ENCODE measurements around the gene GRK5.

GRCh38 chr10:119207713-119208552 lies 562 bp downstream of the GRK5 start:
- TF ChIP-seq CTCF (IDR thresholded peaks at IDR 0.05) (no peak), POLR2A (IDR thresholded peaks at IDR 0.05) (no peak)
